IPS-15b (cell line): ENCODE results near the gene TMEM25.

Experiments used
- H3K27me3 ChIP-seq: one replicate; pipeline ENCODE4 v1.6.1; 2013; ENCODE audit warnings: low read length; ENCODE audit not compliant: control insufficient read depth, insufficient read depth
- H3K36me3 ChIP-seq: one replicate; pipeline ENCODE4 v1.6.1; 2013; ENCODE audit warnings: low read length; ENCODE audit not compliant: control insufficient read depth, insufficient read depth
- H3K4me1 ChIP-seq: one replicate; pipeline ENCODE4 v1.6.1; 2013; ENCODE audit warnings: mild to moderate bottlenecking, low read length; ENCODE audit not compliant: control insufficient read depth, insufficient read depth
- H3K4me3 ChIP-seq: one replicate; pipeline ENCODE4 v1.5.1; 2013; ENCODE audit warnings: low read depth, low read length
- H3K9ac ChIP-seq: one replicate; pipeline ENCODE4 v1.6.1; 2013; ENCODE audit warnings: low read depth, mild to moderate bottlenecking, low read length
- H3K9me3 ChIP-seq: one replicate; pipeline ENCODE4 v1.6.1; 2013; ENCODE audit warnings: mild to moderate bottlenecking, low read length; ENCODE audit not compliant: control insufficient read depth, insufficient read depth

Gene TMEM25

DNA sequence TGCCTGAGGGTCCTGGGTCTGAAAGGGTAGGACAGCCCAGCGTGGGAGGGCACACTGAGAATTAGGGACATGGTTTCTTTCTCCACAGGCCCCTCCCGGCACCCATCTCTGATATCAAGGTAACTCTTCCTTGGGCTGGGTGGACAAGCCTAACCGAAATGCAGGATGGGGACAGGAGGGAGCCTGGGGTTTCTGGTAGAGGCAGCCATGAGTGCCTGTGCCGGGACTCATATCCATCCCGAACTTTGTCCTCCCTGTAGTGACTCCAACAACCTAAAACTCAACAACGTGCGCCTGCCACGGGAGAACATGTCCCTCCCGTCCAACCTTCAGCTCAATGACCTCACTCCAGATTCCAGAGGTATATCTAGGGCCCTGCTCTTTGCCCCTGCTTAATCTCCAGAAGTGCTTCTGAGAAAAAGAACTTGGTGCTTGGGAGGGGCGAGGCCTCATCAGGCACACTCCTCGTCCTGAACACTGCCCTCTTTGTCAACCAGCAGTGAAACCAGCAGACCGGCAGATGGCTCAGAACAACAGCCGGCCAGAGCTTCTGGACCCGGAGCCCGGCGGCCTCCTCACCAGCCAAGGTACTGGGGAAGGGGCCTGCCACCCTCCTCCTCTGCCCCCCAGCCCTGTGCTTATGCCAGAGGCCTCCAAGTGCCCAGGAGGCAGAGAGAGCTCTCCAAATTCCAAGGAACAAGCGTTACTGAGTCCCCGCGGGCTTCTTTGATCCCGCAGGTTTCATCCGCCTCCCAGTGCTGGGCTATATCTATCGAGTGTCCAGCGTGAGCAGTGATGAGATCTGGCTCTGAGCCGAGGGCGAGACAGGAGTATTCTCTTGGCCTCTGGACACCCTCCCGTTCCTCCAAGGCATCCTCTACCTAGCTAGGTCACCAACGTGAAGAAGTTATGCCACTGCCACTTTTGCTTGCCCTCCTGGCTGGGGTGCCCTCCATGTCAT is 3.1 kb downstream of the TMEM25 start:
- Histone ChIP-seq H3K4me3 (no peak overlapping the region), H3K36me3 (peaks cover 6% of the 10 kb centered on the region), H3K4me1 (peaks cover 13% of the 10 kb centered on the region), H3K27me3 (no peaks in the 10 kb centered on the region), H3K9ac (no peak overlapping the region), H3K9me3 (no peaks in the 10 kb centered on the region)

DNA sequence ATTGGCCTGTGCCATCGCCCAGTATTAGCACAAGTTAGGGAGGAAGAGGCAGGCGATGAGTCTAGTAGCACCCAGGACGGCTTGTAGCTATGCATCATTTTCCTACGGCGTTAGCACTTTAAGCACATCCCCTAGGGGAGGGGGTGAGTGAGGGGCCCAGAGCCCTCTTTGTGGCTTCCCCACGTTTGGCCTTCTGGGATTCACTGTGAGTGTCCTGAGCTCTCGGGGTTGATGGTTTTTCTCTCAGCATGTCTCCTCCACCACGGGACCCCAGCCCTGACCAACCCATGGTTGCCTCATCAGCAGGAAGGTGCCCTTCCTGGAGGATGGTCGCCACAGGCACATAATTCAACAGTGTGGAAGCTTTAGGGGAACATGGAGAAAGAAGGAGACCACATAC is 4.3 kb downstream of the TMEM25 start:
- no peak overlapping the region for H3K4me3 ChIP-seq

DNA sequence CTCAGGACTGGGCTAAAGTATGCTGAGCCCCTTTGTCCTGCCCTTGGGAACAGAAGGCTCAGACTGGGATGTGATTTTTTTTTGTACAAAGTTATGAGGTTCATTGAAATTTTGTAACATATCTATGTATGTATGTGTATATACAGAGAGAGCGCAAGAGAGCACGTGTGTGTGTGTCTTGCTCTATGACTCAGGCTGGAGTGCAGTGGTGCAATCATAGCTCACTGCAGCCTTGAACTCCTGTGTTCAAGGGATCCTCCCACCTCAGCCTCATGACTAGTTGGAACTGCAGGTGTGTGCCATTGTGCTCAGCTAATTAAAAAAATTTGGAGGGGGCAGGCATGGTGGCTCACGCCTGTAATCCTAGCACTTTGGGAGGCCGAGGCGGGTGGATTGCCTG is 5.7 kb downstream of the TMEM25 start:
- H3K4me3 ChIP-seq: no peak overlapping the region
- peaks cover 2% of the 10 kb centered on the region for H3K4me1 ChIP-seq
- H3K9me3 ChIP-seq: no peaks in the 10 kb centered on the region
- H3K27me3 ChIP-seq: no peaks in the 10 kb centered on the region
- no peak overlapping the region for H3K9ac ChIP-seq
- peaks cover 6% of the 10 kb centered on the region for H3K36me3 ChIP-seq

More for the DNA sequence above, 4.3 kb downstream of the TMEM25 start:
- H3K27me3 ChIP-seq: no peaks in the 10 kb centered on the region
- H3K9ac ChIP-seq: no peak overlapping the region
- H3K9me3 ChIP-seq: no peaks in the 10 kb centered on the region
- H3K4me1 ChIP-seq: peaks cover 3% of the 10 kb centered on the region
- H3K36me3 ChIP-seq: peaks cover 6% of the 10 kb centered on the region

DNA sequence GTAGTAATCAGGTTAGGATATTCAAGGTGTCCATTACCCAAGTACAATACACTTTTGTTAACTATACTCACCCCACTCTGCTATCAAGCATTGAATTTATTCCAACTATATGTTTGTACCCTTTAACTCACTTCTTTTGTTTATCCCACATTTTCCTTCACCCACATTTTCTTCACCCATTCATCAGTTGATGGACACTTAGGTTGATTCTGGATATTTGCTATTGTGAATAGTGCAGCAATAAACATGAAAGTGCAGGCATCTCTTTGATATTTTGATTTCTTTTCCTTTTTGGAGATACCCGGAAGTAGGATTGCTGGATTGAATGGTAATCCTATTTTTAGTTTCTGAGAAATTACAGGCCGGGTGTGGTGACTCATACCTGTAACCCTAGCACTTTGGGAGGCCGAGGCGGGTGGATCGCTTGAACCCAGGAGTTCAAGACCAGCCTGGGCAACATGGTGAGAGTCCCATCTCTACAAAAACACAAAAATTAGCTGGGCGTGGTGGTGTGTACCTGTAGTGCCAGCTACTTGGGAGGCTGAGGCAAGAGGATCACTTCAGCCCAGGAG is 6.5 kb downstream of the TMEM25 start:
- no peaks in the 10 kb centered on the region for H3K4me1 ChIP-seq
- H3K27me3 ChIP-seq: no peaks in the 10 kb centered on the region
- H3K4me3 ChIP-seq: no peak overlapping the region
- H3K9ac ChIP-seq: no peak overlapping the region
- H3K36me3 ChIP-seq: peaks cover 6% of the 10 kb centered on the region
- H3K9me3 ChIP-seq: no peaks in the 10 kb centered on the region

DNA sequence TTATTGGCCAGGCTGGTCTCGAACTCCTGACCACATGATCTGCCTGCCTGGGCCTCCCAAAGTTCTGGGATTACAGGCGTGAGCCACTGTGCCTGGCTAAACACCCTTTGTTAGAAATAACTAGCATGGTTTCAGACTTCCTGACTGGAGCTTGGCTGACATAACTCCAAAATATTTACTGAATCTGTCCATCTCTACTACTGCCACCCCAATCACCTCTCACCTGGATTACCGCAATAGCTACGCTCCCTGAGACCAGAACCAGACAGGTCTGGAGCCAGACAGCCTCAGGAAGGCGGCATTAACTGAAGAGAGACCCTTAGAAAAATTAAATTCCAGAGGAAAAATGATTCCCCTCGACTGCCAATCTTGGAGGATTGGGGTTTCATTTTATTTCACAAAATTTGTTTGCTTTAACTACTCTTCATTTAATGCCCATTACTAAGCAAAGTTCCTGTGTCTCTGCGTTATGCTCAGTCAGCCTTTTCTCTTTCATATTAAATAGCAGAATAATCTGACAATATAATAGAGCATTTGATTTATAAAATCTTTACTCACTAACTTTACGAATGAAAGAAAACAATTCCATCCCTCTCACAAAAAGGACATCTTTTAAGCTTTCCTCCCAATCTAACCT is 13.1 kb downstream of the TMEM25 start:
- Histone ChIP-seq H3K9ac (no peak overlapping the region), H3K27me3 (no peaks in the 10 kb centered on the region), H3K4me1 (no peaks in the 10 kb centered on the region), H3K36me3 (peaks cover 2% of the 10 kb centered on the region), H3K4me3 (no peak overlapping the region), H3K9me3 (no peaks in the 10 kb centered on the region)

DNA sequence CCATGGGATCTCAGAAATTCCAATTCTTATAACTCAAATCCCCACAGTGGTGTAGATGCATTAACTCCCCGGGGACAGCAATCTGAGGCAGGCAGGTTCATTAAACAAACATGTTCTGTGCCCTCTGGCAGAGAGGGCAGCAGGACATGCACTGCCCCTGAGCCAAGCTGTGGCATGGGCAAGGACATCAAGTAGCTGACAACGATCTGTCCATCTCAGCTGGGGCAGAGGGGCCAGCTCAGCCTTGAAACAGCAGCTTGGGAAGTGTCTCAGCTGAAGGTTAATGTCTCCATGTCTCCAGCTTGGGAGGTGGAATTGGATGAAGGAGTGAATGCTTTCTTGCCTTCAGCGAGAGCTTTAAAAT is 13.6 kb downstream of the TMEM25 start:
- Histone ChIP-seq H3K9me3 (no peaks in the 10 kb centered on the region), H3K27me3 (no peaks in the 10 kb centered on the region), H3K4me3 (no peak overlapping the region), H3K4me1 (no peaks in the 10 kb centered on the region), H3K9ac (no peak overlapping the region), H3K36me3 (peaks cover 2% of the 10 kb centered on the region)

DNA sequence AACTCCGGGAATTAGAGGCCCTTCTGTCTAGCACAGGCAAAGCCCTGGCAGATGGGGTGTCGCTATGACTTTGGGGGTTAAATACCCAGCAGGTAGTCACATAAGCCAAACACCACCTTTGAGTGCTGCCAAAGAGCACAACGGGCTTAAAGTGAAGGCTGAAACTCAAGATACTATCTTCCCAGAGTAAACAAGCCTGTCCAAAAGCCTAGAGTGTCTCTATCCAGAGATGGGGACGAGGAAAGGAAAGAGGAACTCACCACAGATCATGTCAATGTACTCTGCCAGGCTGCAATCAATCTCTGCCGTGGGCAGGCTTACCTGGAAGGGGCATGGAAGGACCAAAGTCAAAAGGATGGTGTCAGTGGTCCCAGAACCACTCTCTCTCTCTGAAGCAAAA is 14.5 kb downstream of the TMEM25 start:
- H3K9me3 ChIP-seq: no peaks in the 10 kb centered on the region
- no peaks in the 10 kb centered on the region for H3K4me1 ChIP-seq
- peaks cover 2% of the 10 kb centered on the region for H3K36me3 ChIP-seq
- H3K9ac ChIP-seq: no peak overlapping the region
- H3K27me3 ChIP-seq: no peaks in the 10 kb centered on the region
- no peak overlapping the region for H3K4me3 ChIP-seq

DNA sequence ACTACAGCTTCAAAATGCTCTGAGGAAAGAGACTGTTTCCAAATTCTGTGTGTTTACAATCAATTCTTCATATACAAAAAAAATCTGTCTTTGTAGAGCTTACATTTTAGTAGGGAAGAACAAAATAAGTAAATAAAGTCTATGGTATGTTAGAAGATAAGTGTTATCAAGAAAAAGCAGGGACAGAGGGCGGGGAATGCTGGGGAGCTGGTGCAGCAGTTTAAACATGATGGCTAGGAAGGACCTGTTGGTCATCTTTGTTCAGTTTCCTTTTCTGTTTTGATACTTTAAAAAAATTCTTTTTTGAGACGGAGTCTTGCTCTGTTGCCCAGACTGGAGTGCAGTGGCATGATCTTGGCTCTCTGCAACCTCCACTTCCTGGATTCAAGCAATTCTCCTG is 16.1 kb downstream of the TMEM25 start:
- Histone ChIP-seq H3K36me3 (peaks cover 7% of the 10 kb centered on the region), H3K27me3 (no peaks in the 10 kb centered on the region), H3K9me3 (no peaks in the 10 kb centered on the region), H3K4me3 (no peak overlapping the region), H3K9ac (no peak overlapping the region), H3K4me1 (no peaks in the 10 kb centered on the region)

DNA sequence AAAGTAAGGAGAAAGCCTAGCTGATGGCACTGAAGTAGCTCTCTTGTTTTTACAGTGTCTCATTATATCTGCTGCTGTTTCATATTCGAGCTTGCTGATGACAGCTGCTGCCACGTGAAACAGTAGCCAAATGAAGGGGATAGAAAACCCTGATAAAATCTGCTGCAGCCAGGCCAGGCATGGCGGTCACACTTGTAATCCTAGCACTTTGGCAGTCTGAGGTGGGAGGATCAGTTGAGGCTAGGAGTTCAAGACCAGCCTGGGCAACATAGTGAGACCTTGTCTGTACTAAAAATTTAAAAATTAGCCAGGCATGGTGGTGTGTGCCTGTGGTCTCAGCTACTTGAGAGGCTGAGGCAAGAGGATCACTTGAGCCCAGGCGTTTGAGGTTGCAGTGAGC is 21.3 kb downstream of the TMEM25 start:
- Histone ChIP-seq H3K4me1 (no peaks in the 10 kb centered on the region), H3K9ac (no peak overlapping the region), H3K27me3 (no peaks in the 10 kb centered on the region), H3K4me3 (no peak overlapping the region), H3K9me3 (no peaks in the 10 kb centered on the region), H3K36me3 (peaks cover 6% of the 10 kb centered on the region)

DNA sequence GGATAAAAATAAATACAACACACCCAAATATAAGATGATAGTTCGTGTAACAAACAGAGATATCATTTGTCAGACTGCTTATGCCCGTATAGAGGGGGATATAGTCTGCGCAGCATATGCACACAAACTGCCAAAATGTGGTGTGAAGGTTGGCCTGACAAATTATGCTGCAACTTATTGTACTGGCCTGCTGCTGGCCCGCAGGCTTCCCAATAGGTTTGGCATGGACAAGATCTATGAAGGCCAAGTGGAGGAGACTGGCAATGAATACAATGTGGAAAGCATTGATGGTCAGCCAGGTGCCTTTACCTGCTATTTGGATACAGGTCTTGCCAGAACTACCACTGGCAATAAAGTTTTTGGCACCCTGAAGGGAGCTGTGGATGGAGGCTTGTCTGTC is 29.8 kb downstream of the TMEM25 start:
- Histone ChIP-seq H3K9me3 (no peaks in the 10 kb centered on the region), H3K9ac (no peak overlapping the region), H3K4me1 (no peaks in the 10 kb centered on the region), H3K27me3 (no peaks in the 10 kb centered on the region), H3K4me3 (no peak overlapping the region), H3K36me3 (no peaks in the 10 kb centered on the region)

DNA sequence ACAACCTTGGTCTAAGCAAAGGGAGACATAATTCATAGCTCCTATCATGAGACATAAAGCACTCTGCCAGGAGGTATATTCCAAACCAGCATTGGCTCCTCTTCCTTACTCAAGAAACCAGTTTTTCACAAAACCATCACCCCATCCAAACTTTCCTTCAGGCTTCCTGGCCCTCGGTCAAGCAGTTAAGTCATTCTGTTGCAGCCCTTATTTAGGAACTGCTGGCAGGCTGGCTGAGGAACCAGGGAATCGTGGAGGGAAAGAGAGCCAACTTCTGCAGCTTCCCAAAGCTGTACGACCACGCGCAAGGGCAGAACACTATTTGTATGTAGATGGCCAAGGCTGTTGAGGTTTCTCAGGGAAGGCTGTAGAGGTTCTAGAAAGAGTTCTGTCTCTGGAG is 34.1 kb downstream of the TMEM25 start:
- H3K4me3 ChIP-seq: no peak overlapping the region
- H3K27me3 ChIP-seq: no peaks in the 10 kb centered on the region
- no peaks in the 10 kb centered on the region for H3K9me3 ChIP-seq
- H3K9ac ChIP-seq: no peak overlapping the region
- no peaks in the 10 kb centered on the region for H3K36me3 ChIP-seq
- no peaks in the 10 kb centered on the region for H3K4me1 ChIP-seq

DNA sequence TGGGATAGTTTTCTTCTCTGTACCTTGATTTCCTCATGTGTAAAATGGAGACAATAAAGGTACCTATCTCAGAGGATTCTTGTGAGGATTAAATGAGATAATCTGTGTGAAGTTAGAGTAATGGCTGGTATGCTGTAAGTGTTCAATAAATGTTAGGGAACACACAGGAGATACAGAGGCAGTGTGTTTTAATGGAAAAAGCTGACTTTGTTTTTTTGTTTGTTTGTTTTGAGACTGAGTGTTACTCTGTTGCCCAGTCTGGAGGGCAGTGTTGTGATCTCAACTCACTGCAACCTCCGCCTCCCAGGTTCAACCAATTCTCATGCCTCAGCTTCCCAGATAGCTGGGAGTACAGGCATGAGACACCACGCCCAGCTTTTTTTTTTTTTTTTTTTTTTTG is 38.7 kb downstream of the TMEM25 start:
- Histone ChIP-seq H3K9ac (no peak overlapping the region), H3K36me3 (no peaks in the 10 kb centered on the region), H3K4me1 (peaks cover 3% of the 10 kb centered on the region), H3K4me3 (no peak overlapping the region), H3K9me3 (no peaks in the 10 kb centered on the region), H3K27me3 (no peaks in the 10 kb centered on the region)
